Aorta (tissue), 5 donors: ENCODE results near the gene SDCBP2. TPM values are rescaled to one million over a fixed set of nuclear protein-coding genes. Genes with fewer than 3 reads are reported as not detected.

Experiments used
- ATAC-seq: fragments of 200-7000 bp; cut with Tn5 transposase; one replicate; pipeline ENCODE4 v1.9.1; 2022; ENCODE audit warnings: moderate library complexity; ENCODE audit not compliant: low FRiP score
- DNase-seq, 2 donors: peaks; one replicate each; pipeline ENCODE4 v3.0.0-alpha.2; 2020
- H3K27ac ChIP-seq, 2 donors: one replicate each; pipeline ENCODE4 v1.5.1; 2013; ENCODE audit warnings: low read length in 2 of 2, mild to moderate bottlenecking in 2 of 2, moderate library complexity in 2 of 2, control low read depth in 1 of 2, inconsistent platforms in 1 of 2, low read depth in 1 of 2
- H3K27me3 ChIP-seq, 2 donors: one replicate each; pipeline ENCODE4 v1.6.1; 2013; ENCODE audit warnings: control low read depth in 1 of 2, low read length in 1 of 2, mild to moderate bottlenecking in 1 of 2, moderate library complexity in 1 of 2; ENCODE audit not compliant: insufficient read depth in 2 of 2, control insufficient read depth in 1 of 2
- H3K36me3 ChIP-seq, 2 donors: one replicate each; pipeline ENCODE4 v1.6.1; 2013; ENCODE audit warnings: control low read depth in 1 of 2, low read length in 1 of 2, mild to moderate bottlenecking in 1 of 2; ENCODE audit not compliant: insufficient read depth in 2 of 2, control insufficient read depth in 1 of 2
- H3K4me1 ChIP-seq, 2 donors: one replicate each; pipeline ENCODE4 v1.6.1; 2013; ENCODE audit warnings: low read length in 2 of 2, control low read depth in 1 of 2, mild to moderate bottlenecking in 1 of 2, moderate library complexity in 1 of 2; ENCODE audit not compliant: insufficient read depth in 2 of 2, control insufficient read depth in 1 of 2
- H3K4me3 ChIP-seq, 2 donors: one replicate each; pipeline ENCODE4 v1.5.1; 2013; ENCODE audit warnings: low read length in 2 of 2, control low read depth in 1 of 2, mild to moderate bottlenecking in 1 of 2
- H3K9me3 ChIP-seq: one replicate; pipeline ENCODE4 v1.6.1; 2013; ENCODE audit warnings: mild to moderate bottlenecking, low read length; ENCODE audit not compliant: control insufficient read depth
- WGBS, 2 donors: extraction: QIAGEN DNeasy Blood & Tissue Kit; methylation state at CpG; one replicate each; pipeline ENCODE4 v1.1.7; 2013; 5-methylcytosine and 5-hydroxymethylcytosine counted together
- intact Hi-C, 2 donors: fragments of 100-400 bp; cut with DNase I; formaldehyde crosslinking; loops; one replicate each; pipeline versions ENCODE4 v1.14.2 to v1.15.0; 2022
- polyA plus RNA-seq, 2 donors: library from polyadenylated mRNA; stranded (reverse); fragments of 200-250 nt; gene quantifications; one replicate each; pipeline ENCODE4 v1.2.3, GENCODE V29; 2013
- total RNA-seq, 2 donors: library from RNA; stranded (reverse); fragmentation: NEBNext Ultra II Directional; extraction: Animal tissue kit (Norgen Biotek cat#: 25700); gene quantifications; one replicate each; pipeline ENCODE4 v1.2.1, GENCODE V29; 2021
- donor health status: healthy with polysubstance abuse.
- donor health status: Bipolar disorder and iron deficiency.
- donor health status: DM: no; HTN: no; CAD: no.
- donor health status: DM: no; HTN: no; CAD: no.
- donor health status: DM: yes; HTN: yes; CAD: no.

SDCBP2 gene
- total and polyA plus RNA-seq, 4 donors: 4.0 to 63.4 (median 6.1) TPM

DNA sequence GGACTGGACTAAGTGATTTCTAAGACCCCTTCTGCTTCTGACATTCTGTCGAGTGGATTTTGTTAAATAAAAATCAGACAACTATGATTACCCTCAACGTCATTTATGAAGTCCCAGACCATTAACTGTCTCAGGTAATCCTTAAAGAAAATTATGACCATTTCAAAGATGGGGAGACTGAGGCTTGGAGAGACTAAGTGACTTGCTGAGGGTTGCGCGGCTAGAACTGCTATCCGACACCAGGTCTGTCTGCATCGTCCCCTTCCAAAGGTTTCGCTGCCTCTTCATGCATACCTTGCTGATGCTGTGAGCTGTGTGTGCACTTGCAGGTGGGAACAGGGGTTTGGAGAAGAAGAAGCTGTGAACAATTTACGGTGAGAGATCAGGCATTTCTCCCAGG is 59.7 kb downstream of the SDCBP2 start:
- ATAC-seq: no peak
- 87 to 90% methylated on average over 8 of the region's 8 CpGs for WGBS, 2 donors

DNA sequence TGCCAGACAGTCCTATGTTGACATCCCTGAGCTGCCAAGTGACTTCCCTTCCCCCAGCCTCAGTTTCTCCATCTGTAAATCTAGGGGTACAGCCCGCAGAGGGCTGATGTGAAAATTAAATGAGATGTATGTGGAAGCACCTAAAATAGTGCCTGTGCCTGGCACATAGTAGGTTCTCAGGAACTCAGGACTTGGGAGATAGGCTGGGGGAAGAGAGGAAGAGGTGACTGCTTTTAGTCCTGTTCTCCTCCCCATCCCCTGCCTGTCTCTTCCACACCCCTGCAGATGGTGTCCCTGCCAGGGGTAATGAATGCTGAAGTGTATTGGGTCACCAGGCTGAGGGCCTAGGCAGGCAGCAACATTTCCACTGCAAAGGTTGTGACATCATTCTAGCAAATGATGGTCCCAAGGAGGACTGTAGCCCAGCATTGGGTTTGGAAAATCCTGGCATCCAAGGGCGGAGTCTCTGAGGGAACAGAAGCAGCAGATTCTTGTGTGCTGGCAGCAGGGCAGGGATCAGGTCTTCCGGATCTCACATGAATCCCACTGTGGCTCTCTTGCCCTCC is 61.0 kb downstream of the SDCBP2 start:
- 90 to 91% methylated on average over 3 of the region's 3 CpGs for WGBS, 2 donors
- no peaks in the 10 kb centered on the region for H3K27me3 ChIP-seq
- no peak for ATAC-seq
- no peak for DNase-seq
- H3K27ac ChIP-seq: no peak overlapping the region
- H3K4me3 ChIP-seq: no peak overlapping the region
- peaks cover 0 to 2% of the 10 kb centered on the region in 2 donors for H3K36me3 ChIP-seq
- intact Hi-C loops: no loop called here
- H3K9me3 ChIP-seq: no peaks in the 10 kb centered on the region
- no peaks in the 10 kb centered on the region for H3K4me1 ChIP-seq

More for the DNA sequence above, 59.7 kb downstream of the SDCBP2 start:
- H3K27ac ChIP-seq: no peak overlapping the region
- H3K9me3 ChIP-seq: no peaks in the 10 kb centered on the region
- DNase-seq: no peak
- H3K4me3 ChIP-seq: no peak overlapping the region
- intact Hi-C loops: no loop called here
- peaks cover 0 to 2% of the 10 kb centered on the region in 2 donors for H3K36me3 ChIP-seq
- H3K27me3 ChIP-seq: no peaks in the 10 kb centered on the region
- no peaks in the 10 kb centered on the region for H3K4me1 ChIP-seq

DNA sequence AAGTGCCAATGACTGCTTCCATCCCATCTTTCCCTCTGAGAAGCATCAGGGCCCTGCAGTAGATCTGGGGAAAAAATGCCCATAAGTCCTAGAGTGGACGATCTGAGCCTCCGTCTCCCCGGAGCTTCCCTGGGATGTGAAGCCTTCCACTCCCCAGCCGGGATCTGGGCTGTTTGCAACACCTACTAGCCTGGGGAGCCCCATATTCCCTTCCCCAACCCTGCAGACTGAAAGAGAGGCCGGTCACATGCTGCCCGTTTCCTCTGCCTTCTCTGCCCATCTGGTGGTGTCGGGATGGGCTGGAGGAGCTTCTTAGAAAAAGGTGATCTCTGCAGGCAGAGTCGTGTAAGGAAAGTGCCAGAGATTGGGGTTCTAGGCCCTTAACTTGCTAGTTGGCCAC is 61.8 kb downstream of the SDCBP2 start:
- Histone ChIP-seq H3K4me1 (no peaks in the 10 kb centered on the region), H3K4me3 (no peak overlapping the region), H3K36me3 (no peaks in the 10 kb centered on the region), H3K9me3 (no peaks in the 10 kb centered on the region), H3K27me3 (no peaks in the 10 kb centered on the region), H3K27ac (no peak overlapping the region)
- 71 to 73% methylated on average over 8 of the region's 8 CpGs for WGBS, 2 donors
- intact Hi-C loops: no loop called here
- DNase-seq: no peak
- no peak for ATAC-seq

DNA sequence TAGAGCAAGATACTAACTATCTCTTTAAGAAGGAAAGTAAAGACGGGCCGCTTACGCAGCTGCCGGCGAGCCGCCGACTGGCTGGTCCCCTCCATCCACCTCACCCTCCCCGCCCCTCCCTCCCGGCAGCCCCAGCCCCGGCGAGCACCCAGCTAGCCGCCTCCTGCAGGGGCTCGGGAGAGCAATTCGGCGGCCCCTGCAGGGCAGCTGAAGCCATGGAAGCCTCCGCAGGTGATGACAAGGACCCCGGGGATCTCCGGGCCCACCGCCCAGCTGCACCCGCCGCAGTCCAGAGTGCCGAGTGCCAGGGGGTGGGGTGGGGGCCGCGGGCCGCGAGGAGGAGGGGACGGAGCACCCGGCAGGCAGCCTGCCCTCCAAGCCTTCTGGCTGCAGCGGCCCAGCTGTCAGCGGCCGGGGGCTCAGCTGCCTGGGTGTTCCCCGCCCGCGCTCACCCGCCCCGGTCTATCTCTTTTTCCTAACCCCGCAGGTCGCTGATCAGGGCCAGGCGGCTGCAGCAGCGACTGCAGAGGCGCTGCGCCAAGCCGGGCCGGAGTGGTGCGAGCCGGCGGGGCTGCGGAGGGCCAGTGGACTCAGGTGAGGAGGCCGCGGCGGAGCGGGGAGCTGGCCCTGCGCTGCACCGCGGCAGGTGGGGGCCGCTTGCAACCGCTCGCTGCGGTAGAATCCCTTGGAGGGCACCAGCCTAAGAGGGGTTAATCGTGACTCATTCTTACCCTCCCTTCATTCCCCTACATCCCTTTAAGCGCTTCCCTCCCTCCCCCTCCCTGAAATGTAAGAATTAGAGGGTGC is 62.6 kb downstream of the SDCBP2 start, which contains the start of gene SNPH:
Gene SNPH, plus strand, starts transcription at position 128 of the 807 bp plus-strand sequence. CDS start 29,946 bp downstream, outside the sequence.
- WGBS, 2 donors: 1% methylated on average over 40 to 61 of the region's 61 CpGs
- H3K36me3 ChIP-seq: no peaks in the 10 kb centered on the region
- H3K27ac ChIP-seq: no peak within 1 kb of the TSS
- intact Hi-C loops: no loop called here
- H3K27me3 ChIP-seq: no peaks in the 10 kb centered on the region
- peak within 1 kb of the TSS; percentile 80 to 89 for H3K4me3 ChIP-seq
- no peaks in the 10 kb centered on the region for H3K4me1 ChIP-seq
- ATAC-seq (peak; percentile 91), DNase-seq (peak; percentile 88 to 92)
- H3K9me3 ChIP-seq: no peaks in the 10 kb centered on the region

DNA sequence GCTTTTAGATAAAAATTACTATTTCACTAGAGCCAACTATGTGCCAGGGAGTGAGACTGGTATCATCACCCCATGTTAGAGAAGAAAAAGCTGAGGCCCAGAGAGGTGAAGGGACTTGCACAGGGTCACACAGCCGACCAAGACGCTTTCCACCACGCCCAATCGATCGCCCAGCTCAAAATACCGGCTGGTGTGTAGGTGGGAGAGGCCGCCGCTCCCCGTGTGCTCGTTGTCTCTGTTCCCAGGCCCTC is 63.1 kb downstream of the SDCBP2 start:
- no peaks in the 10 kb centered on the region for H3K4me1 ChIP-seq
- intact Hi-C loops: no loop called here
- H3K9me3 ChIP-seq: no peaks in the 10 kb centered on the region
- no peak overlapping the region for H3K27ac ChIP-seq
- H3K4me3 ChIP-seq: peak overlapping the region; percentile 80 to 89
- H3K36me3 ChIP-seq: no peaks in the 10 kb centered on the region
- DNase-seq (no peak), ATAC-seq (no peak)
- H3K27me3 ChIP-seq: no peaks in the 10 kb centered on the region
- 3 to 4% methylated on average over 10 of the region's 10 CpGs for WGBS, 2 donors

DNA sequence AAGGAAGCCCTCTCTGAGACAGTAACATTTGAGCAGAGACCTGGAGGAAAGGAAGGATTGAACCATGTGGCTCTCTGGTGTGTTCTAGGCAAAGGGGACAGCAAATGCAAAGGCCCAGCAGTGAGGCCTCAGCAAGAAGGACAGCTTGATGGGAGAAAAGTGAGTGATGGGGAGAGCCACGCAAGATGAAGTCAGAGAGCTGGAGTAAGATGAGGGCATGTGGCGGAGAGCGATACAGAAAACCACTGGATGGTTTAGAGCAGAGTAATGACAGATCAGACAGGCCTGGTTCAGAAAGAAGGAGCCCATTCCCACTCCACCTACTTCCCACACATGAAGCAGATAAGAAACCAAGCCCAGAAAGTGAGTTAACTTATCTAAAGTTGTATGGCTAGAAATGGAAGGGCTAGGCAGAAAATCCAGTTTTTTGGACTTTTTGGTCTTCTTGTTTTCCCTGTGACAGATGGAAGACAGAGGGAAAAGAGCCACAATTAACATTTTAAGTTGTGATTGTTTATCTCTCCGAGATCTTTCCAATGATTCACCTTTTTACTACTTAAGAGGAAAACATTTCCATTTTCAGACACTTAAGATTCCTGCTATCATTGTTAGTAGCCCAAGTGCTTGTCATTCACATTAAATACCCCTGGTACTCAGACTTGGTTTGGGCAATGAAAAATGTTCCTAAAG is 63.6 kb downstream of the SDCBP2 start:
- Histone ChIP-seq H3K4me3 (peak overlapping the region in 1 of 2 donors; percentile 89), H3K36me3 (no peaks in the 10 kb centered on the region), H3K4me1 (no peaks in the 10 kb centered on the region), H3K27me3 (no peaks in the 10 kb centered on the region), H3K27ac (no peak overlapping the region), H3K9me3 (no peaks in the 10 kb centered on the region)
- DNase-seq (no peak), ATAC-seq (no peak)
- WGBS, 2 donors: 91 to 92% methylated on average over 4 of the region's 4 CpGs
- intact Hi-C loops: no loop called here

DNA sequence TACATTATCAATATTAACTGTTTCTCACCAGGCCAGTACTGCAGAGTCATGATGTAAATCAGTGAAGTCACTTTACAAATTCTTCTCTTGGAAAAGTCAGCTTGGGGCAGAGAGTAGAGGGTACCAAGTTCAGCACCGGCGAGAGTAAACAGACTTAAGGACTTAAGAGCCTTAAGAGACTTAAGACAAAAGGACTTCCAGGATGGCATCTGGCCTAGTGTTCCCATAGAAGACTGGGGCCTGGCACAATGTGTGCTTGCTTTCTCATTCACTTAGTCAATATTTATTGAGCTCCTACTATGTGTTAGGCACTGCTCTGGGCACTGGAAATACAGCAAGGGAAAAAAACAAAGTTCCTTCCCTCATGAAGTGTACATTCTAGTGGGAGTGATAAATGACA is 64.2 kb downstream of the SDCBP2 start:
- WGBS, 2 donors: 66 to 84% methylated on average over 2 of the region's 2 CpGs
- Histone ChIP-seq H3K27ac (no peak overlapping the region), H3K27me3 (no peaks in the 10 kb centered on the region), H3K4me3 (no peak overlapping the region), H3K4me1 (no peaks in the 10 kb centered on the region), H3K36me3 (no peaks in the 10 kb centered on the region), H3K9me3 (no peaks in the 10 kb centered on the region)
- DNase-seq: no peak
- intact Hi-C loops: no loop called here
- ATAC-seq: no peak

DNA sequence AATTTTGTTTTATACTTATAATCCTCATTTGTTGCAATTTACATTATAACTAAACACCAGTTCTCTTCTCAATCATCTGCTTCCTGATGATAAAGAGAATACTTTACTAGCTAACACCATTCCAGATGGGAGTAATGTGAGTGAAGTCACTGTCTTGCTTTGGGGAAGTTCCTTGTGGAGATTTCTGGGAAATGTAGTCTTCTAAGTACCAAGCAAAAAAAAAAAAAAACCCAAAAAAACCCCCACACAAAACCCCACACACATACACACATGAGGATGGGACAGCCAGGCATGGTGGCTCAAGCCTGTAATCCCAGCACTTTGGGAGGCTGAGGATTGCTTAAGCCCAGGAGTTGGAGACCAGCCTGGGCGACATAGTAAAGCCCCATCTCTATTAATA is 65.1 kb downstream of the SDCBP2 start:
- WGBS, 2 donors: 73 to 86% methylated on average over 1 of the region's 1 CpG
- ATAC-seq: no peak

More for the DNA sequence above, 65.1 kb downstream of the SDCBP2 start:
- Histone ChIP-seq H3K36me3 (no peaks in the 10 kb centered on the region), H3K4me1 (no peaks in the 10 kb centered on the region), H3K9me3 (no peaks in the 10 kb centered on the region), H3K4me3 (no peak overlapping the region), H3K27me3 (no peaks in the 10 kb centered on the region), H3K27ac (no peak overlapping the region)
- intact Hi-C loops: no loop called here
- DNase-seq: no peak
